ENCODE results near the gene ASF1B. TPM values are rescaled to one million over a fixed set of nuclear protein-coding genes. Genes with fewer than 3 reads are reported as not detected.
"Not testable (repeated sequence)": the region's sequence is repeated elsewhere in the genome, so short reads cannot be mapped to it uniquely, and the experiment has no call there.

Gene ASF1B
- total RNA-seq, 1 donor from 2014 or later, result 16.4 TPM

- TF ChIP-seq, protein P1, sequence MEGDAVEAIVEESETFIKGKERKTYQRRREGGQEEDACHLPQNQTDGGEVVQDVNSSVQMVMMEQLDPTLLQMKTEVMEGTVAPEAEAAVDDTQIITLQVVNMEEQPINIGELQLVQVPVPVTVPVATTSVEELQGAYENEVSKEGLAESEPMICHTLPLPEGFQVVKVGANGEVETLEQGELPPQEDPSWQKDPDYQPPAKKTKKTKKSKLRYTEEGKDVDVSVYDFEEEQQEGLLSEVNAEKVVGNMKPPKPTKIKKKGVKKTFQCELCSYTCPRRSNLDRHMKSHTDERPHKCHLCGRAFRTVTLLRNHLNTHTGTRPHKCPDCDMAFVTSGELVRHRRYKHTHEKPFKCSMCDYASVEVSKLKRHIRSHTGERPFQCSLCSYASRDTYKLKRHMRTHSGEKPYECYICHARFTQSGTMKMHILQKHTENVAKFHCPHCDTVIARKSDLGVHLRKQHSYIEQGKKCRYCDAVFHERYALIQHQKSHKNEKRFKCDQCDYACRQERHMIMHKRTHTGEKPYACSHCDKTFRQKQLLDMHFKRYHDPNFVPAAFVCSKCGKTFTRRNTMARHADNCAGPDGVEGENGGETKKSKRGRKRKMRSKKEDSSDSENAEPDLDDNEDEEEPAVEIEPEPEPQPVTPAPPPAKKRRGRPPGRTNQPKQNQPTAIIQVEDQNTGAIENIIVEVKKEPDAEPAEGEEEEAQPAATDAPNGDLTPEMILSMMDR (IDR thresholded peaks at IDR 0.05), result no peak
- no peak for TF ChIP-seq EZH2phosphoT487 (IDR thresholded peaks at IDR 0.05)
- Histone ChIP-seq H3F3A (ENCODE audit: low read depth) (no peaks in the 10 kb centered on the region), H3K4me1 (no peaks in the 10 kb centered on the region), H3K36me3 (no peaks in the 10 kb centered on the region), H4K20me1 (ENCODE audit: low read depth) (peaks cover 70% of the 10 kb centered on the region), H3K4me2 (no peak overlapping the region), H2AFZ (replicated peaks) (no peak overlapping the region), H3K9ac (no peak overlapping the region), H3K79me2 (ENCODE audit: low read depth) (peaks cover 48% of the 10 kb centered on the region), H3K9me3 (ENCODE audit: low read depth) (no peaks in the 10 kb centered on the region), H3K4me3 (no peak overlapping the region), H3K27me3 (no peaks in the 10 kb centered on the region), H3K27ac (no peak overlapping the region)
- no peaks in the 10 kb centered on the region for H3K9me3 Mint-ChIP-seq
- peaks cover 4% of the 10 kb centered on the region for H3K27me3 Mint-ChIP-seq (ENCODE audit: insufficient read depth, low read depth)
- H3K4me3 Mint-ChIP-seq, result no peak overlapping the region
- H3K27ac Mint-ChIP-seq, result no peak overlapping the region
- peaks cover 21% of the 10 kb centered on the region for H3K4me1 Mint-ChIP-seq
- no peaks in the 10 kb centered on the region for H3K36me3 Mint-ChIP-seq
- DNase-seq (ENCODE audit: low spot score), result no peak
Measured at GRCh38 chr19:14182476-14182875, 46.1 kb upstream of the ASF1B start.

GRCh38 chr19:14181906-14182305, 45.5 kb upstream of the ASF1B start:
- Histone ChIP-seq H3K9me3 (ENCODE audit: low read depth) (no peaks in the 10 kb centered on the region), H3K4me2 (no peak overlapping the region), H3K9ac (no peak overlapping the region), H3K4me1 (no peaks in the 10 kb centered on the region), H3K36me3 (no peaks in the 10 kb centered on the region), H4K20me1 (ENCODE audit: low read depth) (peaks cover 64% of the 10 kb centered on the region), H3K27me3 (no peaks in the 10 kb centered on the region), H3K4me3 (no peak overlapping the region), H3K79me2 (ENCODE audit: low read depth) (peaks cover 42% of the 10 kb centered on the region), H3K27ac (no peak overlapping the region), H3F3A (ENCODE audit: low read depth) (no peaks in the 10 kb centered on the region), H2AFZ (replicated peaks) (no peak overlapping the region)
- DNase-seq (ENCODE audit: low spot score), result no peak
- Mint-ChIP-seq H3K9me3 (no peaks in the 10 kb centered on the region), H3K27ac (no peak overlapping the region), H3K36me3 (peaks cover 4% of the 10 kb centered on the region), H3K4me1 (peaks cover 17% of the 10 kb centered on the region), H3K27me3 (ENCODE audit: insufficient read depth, low read depth) (peaks cover 2% of the 10 kb centered on the region), H3K4me3 (no peak overlapping the region)
- TF ChIP-seq EZH2 (IDR thresholded peaks at IDR 0.05) (no peak), EZH2phosphoT487 (IDR thresholded peaks at IDR 0.05) (no peak)
- TF ChIP-seq, protein P1 (IDR thresholded peaks at IDR 0.05), result no peak

GRCh38 chr19:14181199-14181598, 44.8 kb upstream of the ASF1B start:
- H3K27ac Mint-ChIP-seq; H3K27me3 Mint-ChIP-seq (ENCODE audit: insufficient read depth, low read depth); H3K36me3 ChIP-seq: not testable (repeated sequence)

DNA sequence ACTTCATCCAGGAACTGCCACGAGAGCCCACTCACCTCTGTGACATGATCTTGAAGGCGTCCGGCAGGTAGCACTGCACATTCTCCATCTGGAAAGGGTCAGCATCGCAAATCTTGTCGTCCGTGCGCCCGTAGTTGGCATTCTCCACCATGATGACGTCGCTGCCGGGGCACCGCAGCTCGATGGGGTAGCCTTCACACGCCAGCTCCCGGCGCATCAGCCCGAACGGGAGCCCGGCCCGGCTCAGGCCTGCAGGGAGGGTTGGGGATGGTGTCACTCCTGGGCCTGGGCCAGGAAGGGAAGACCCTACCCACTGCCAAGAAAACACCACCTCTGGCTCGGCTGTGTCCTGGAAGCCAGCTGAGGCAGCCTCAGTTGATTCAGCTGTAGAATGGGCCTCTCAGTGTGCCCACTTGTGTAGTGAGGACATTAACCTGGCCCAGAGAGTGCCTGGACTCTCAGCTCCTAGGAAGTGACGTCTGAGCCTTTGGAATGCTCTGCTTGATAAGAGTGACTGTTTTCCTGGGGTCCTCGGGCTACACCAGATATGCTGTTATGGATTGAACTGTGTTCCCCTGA, 41.2 kb upstream of the ASF1B start:
- Mint-ChIP-seq H3K36me3 (peaks cover 16% of the 10 kb centered on the region), H3K27ac (no peak overlapping the region), H3K4me3 (no peak overlapping the region), H3K9me3 (no peaks in the 10 kb centered on the region), H3K4me1 (peaks cover 6% of the 10 kb centered on the region), H3K27me3 (ENCODE audit: insufficient read depth, low read depth) (no peaks in the 10 kb centered on the region)
- Histone ChIP-seq H3K79me2 (ENCODE audit: low read depth) (peaks cover 4% of the 10 kb centered on the region), H3K27me3 (no peaks in the 10 kb centered on the region), H4K20me1 (ENCODE audit: low read depth) (peaks cover 24% of the 10 kb centered on the region), H3K36me3 (no peaks in the 10 kb centered on the region), H3K9ac (no peak overlapping the region), H3K27ac (no peak overlapping the region), H3F3A (ENCODE audit: low read depth) (no peaks in the 10 kb centered on the region), H2AFZ (replicated peaks) (no peak overlapping the region), H3K9me3 (ENCODE audit: low read depth) (no peaks in the 10 kb centered on the region), H3K4me2 (no peak overlapping the region), H3K4me1 (no peaks in the 10 kb centered on the region), H3K4me3 (no peak overlapping the region)
- DNase-seq (ENCODE audit: low spot score), result no peak
- no peak for TF ChIP-seq EZH2 (IDR thresholded peaks at IDR 0.05)
- TF ChIP-seq, protein P1 (IDR thresholded peaks at IDR 0.05), result no peak
- TF ChIP-seq EZH2phosphoT487 (IDR thresholded peaks at IDR 0.05), result no peak

More at GRCh38 chr19:14181199-14181598, 44.8 kb upstream of the ASF1B start:
- H4K20me1 ChIP-seq (ENCODE audit: low read depth), result peaks cover 59% of the 10 kb centered on the region
- H3K4me2 ChIP-seq; H3K9me3 Mint-ChIP-seq; H3F3A ChIP-seq (ENCODE audit: low read depth); H3K4me1 ChIP-seq; H3K9ac ChIP-seq; H3K4me3 ChIP-seq; H2AFZ ChIP-seq (replicated peaks); H3K9me3 ChIP-seq (ENCODE audit: low read depth); DNase-seq (ENCODE audit: low spot score); H3K27me3 ChIP-seq; H3K4me3 Mint-ChIP-seq; H3K27ac ChIP-seq; H3K36me3 Mint-ChIP-seq: not testable (repeated sequence)
- H3K79me2 ChIP-seq (ENCODE audit: low read depth), result peaks cover 35% of the 10 kb centered on the region
- peaks cover 10% of the 10 kb centered on the region for H3K4me1 Mint-ChIP-seq
